ENCODE results near the gene GGCX.

Gene GGCX

DNA sequence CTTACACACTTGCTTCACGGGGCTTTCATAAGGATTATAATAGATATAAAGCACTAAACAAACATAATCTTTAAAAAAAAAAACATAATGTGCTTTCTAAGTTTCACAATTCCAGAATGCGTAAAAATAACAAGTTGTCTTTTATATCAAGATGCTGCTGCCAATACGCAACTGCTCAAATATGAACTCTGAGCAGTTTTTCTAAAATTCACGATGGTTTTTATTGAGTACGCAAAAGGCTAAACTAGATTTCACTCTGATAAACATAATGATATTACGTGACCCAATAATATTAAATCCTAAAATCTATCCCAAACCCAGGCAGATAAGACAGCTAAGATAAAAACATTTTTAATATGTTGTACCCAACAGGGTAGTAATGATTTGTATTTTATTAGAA lies 47.0 kb downstream of the GGCX start:
- H3K36me3 Mint-ChIP-seq (ENCODE audit: low read depth) = no peaks in the 10 kb centered on the region
- no peak overlapping the region for H3K27ac Mint-ChIP-seq
- H3K4me1 Mint-ChIP-seq (ENCODE audit: low read depth) = no peaks in the 10 kb centered on the region
- DNase-seq (ENCODE audit: low spot score) = no peak
- no peak overlapping the region for H3K4me3 Mint-ChIP-seq
- no peaks in the 10 kb centered on the region for H3K27me3 Mint-ChIP-seq (ENCODE audit: low read depth)
- no peaks in the 10 kb centered on the region for H3K9me3 Mint-ChIP-seq

DNA sequence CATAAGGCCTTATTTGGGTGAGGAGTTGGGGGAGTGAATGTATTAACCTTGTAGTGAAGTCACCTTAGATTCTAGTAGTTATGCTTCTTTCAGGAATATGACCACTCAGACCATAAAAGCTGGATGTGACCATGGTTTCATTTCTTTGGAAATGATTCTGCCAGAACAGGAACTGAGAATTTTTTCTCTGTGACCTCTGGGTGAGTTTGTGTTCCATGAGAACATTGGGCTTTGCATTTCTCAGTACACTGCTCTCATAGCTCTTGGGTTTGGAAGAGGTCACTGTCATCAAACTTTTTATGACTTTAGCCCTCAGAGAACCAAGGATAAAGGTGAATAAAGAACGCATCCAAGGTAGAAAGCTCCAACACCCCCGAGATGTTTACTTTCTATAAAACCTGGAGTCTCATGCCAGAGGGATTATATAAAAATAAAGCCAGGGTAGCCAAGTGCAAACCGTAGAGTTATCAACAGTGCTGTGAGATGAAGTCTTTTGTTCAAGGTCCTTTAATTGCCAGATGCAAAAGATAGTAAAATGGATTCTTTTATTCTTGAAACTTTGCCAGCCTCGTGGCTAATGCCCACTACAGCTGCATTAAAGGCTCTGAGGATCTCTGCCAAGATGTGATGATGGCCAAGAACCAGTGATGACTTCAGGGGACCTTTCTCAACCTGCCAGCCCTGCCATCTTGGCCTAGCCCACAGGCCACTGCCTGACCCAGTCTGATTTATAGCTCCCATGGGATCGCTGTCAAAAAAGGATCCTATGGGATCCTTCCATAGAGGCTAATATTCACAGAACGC lies 50.1 kb downstream of the GGCX start:
- no peak overlapping the region for H3K27ac Mint-ChIP-seq
- H3K27me3 Mint-ChIP-seq (ENCODE audit: low read depth) = no peaks in the 10 kb centered on the region
- no peaks in the 10 kb centered on the region for H3K4me1 Mint-ChIP-seq (ENCODE audit: low read depth)
- DNase-seq (ENCODE audit: low spot score) = no peak
- H3K36me3 Mint-ChIP-seq (ENCODE audit: low read depth) = no peaks in the 10 kb centered on the region
- no peaks in the 10 kb centered on the region for H3K9me3 Mint-ChIP-seq
- no peak overlapping the region for H3K4me3 Mint-ChIP-seq

DNA sequence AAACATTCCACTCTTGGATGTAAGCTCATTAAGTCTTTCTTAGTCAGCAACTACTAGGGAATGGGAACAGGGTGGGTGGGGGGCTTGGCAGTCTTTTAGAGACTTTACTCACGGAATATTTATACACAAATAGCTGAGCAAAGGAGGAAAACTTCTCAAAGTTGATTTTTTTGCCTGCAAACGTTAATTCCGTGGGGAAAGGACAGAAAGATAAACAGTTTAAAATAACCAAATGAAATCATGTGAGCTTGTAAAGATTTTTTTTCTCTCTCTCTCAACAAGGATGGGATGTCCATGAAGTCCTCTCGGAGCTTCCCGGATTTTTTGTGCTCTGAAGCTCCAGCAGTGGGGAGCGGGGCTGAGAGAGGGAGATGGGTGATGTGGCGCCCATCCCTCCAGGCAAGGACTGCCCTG lies 54.5 kb downstream of the GGCX start:
- H3K4me3 Mint-ChIP-seq = no peak overlapping the region
- H3K9me3 Mint-ChIP-seq = no peaks in the 10 kb centered on the region
- no peak overlapping the region for H3K27ac Mint-ChIP-seq
- H3K36me3 Mint-ChIP-seq (ENCODE audit: low read depth) = no peaks in the 10 kb centered on the region
- peaks cover 1% of the 10 kb centered on the region for H3K4me1 Mint-ChIP-seq (ENCODE audit: low read depth)
- DNase-seq (ENCODE audit: low spot score) = no peak
- H3K27me3 Mint-ChIP-seq (ENCODE audit: low read depth) = no peaks in the 10 kb centered on the region

DNA sequence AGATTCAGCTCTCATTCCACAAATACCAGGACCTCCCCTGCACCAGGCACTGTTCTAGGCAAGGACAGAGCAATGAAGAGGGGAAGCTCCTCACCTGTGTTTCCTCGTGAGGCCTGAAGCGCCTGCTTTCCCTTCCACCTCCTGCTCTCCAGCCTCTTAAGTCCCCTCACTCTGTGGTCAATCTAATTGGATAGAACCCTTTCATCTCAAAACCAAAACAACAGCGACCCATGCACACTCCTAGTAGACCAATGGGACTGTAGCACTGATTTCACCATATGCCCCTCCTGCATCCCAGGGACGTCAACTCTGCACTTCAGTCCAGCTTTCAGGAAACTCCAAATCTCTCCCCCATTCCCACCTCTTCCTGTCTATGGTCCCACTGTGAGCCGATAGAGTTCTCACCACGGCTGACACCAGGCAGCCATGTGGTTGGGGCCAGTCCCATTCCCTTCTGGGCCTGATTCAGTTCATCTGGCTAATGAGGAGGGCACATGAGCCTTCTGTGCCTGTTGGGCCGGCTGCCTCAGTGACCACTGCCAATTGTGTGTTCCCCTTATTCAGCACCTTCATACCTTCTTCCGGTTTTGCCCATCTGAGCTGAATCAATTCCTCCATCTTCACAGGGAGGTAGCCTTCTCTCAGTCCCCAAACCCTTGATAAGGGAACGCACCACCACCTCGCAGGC lies 55.6 kb downstream of the GGCX start:
- H3K27ac Mint-ChIP-seq = no peak overlapping the region

DNA sequence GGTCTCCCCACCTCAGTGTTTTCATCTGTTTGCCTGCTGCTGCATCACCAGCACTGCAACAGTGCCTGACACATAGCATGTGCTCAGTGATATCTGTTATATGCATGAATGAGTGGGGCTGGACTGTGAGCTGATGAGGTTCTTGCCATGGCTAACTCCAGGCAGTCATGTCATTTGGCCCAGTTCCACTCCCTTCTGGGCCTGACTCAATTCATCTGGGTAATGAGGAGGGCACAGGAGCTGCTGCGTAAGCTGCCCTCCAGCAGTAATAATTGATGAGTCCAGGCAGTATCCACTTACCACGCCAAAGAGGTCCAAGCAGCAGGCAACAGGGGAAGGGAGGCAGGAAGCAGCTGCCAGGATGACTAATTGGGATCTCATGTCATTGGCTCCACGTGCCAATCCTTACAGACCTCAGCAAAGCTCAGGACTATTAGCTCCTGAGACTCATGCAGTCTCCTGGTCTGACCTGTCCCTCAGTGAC lies 56.5 kb downstream of the GGCX start:
- no peaks in the 10 kb centered on the region for H3K36me3 Mint-ChIP-seq (ENCODE audit: low read depth)
- no peaks in the 10 kb centered on the region for H3K27me3 Mint-ChIP-seq (ENCODE audit: low read depth)
- peaks cover 1% of the 10 kb centered on the region for H3K4me1 Mint-ChIP-seq (ENCODE audit: low read depth)
- H3K4me3 Mint-ChIP-seq = no peak overlapping the region
- no peaks in the 10 kb centered on the region for H3K9me3 Mint-ChIP-seq
- DNase-seq (ENCODE audit: low spot score) = no peak
- no peak overlapping the region for H3K27ac Mint-ChIP-seq

More for the DNA sequence above, 55.6 kb downstream of the GGCX start:
- no peak for DNase-seq (ENCODE audit: low spot score)
- no peaks in the 10 kb centered on the region for H3K9me3 Mint-ChIP-seq
- no peak overlapping the region for H3K4me3 Mint-ChIP-seq
- no peaks in the 10 kb centered on the region for H3K36me3 Mint-ChIP-seq (ENCODE audit: low read depth)
- no peaks in the 10 kb centered on the region for H3K27me3 Mint-ChIP-seq (ENCODE audit: low read depth)
- H3K4me1 Mint-ChIP-seq (ENCODE audit: low read depth) = peaks cover 1% of the 10 kb centered on the region

DNA sequence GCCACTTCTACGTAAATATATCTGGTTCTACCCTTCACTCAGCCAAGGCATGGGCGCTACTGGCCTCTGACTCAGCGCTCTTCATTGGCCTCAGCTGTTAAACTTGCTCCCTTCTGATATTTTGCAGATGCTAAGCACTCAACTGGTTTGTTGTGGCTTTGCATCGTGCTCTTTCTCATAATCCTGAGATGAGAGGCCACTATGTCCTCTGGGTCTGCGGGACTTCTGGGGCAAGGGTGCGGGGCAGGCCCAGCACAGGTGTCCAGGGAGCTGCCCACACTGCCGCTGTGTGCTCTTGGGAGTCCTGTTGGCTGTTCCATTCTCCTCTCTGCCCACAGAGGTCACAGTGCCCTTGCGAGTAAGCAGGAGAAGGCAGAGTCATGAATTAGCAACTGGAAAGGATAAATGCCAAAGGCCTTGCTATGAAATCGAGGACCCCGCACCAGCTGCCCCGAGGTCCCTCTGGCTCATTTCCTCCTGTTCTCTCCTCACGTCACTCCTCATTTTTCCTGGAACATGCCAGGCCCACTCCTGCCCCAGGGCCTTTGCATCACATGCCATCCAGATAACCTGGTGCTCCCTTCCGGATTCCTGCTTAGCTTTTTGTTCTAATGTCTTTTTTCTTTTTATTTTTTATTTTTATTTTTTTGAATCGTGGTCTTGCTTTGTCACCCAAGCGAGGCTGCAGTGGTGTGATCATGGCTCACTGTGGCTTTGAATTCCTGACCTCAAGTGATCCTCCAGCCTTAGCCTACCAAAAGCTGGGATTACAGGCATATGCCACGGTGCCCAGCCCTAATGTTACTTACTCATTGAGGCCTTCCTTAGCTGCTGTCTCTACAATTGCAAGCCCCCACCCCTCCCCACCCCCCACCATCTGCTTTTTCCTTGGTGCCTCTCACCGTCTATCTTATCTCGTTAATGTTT lies 57.2 kb downstream of the GGCX start:
- H3K36me3 Mint-ChIP-seq (ENCODE audit: low read depth) = no peaks in the 10 kb centered on the region
- DNase-seq (ENCODE audit: low spot score) = no peak
- no peaks in the 10 kb centered on the region for H3K27me3 Mint-ChIP-seq (ENCODE audit: low read depth)
- H3K4me3 Mint-ChIP-seq = no peak overlapping the region
- H3K9me3 Mint-ChIP-seq = no peaks in the 10 kb centered on the region
- H3K4me1 Mint-ChIP-seq (ENCODE audit: low read depth) = peaks cover 1% of the 10 kb centered on the region
- no peak overlapping the region for H3K27ac Mint-ChIP-seq

DNA sequence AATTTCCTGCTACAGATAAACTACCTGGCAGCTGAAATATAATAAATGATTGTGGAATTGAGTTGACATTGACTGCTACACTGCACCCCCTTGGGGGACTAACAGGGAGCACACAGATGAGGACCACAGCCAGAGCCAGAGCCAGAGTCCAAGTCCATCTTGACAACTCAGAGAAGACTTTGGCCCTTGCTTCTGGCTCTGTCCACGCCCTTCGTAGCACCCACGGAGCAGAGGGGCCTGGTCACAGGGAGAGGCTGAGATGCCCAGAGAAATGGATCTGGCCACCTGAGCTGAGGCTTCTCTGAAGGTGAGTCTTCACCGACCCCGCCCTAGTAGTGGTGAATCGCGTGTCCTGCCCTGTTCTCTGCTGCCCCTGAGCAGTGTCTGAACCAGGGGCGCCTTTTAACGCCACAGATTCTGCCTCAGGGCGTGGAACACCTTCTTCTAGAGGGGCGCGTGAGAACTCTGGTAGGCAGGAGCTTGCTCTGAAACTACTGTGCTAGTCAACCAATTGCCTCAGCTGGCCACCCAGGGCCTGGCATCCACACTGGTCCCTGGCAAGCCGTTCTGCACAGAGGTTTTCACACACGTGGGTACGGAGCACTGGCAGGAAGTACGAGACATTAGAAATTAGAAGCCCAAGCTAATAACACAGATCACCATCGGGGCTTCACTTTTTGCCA lies 58.0 kb downstream of the GGCX start:
- Mint-ChIP-seq H3K27me3 (ENCODE audit: low read depth) (no peaks in the 10 kb centered on the region), H3K27ac (no peak overlapping the region), H3K36me3 (ENCODE audit: low read depth) (no peaks in the 10 kb centered on the region), H3K4me3 (no peak overlapping the region), H3K4me1 (ENCODE audit: low read depth) (peaks cover 1% of the 10 kb centered on the region), H3K9me3 (no peaks in the 10 kb centered on the region)
- DNase-seq (ENCODE audit: low spot score) = no peak

DNA sequence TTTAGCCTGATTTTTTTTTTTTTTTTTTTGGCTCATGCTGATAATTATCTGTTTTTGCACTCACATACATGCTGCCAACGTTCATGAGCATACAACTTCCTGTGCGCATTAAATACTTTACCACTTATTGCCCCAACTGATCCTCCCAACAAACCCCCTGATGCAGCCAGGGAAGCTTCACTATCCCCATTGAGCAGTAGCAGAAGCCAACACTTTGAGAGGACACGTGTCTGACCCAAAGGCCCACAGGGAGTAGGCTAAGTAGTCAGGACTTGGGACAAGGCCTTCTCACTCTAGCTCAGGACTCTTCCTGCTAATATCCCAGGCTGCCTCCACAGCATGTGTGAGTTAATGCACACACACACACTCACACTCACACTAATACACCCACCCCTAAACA lies 58.6 kb downstream of the GGCX start:
- Mint-ChIP-seq H3K27me3 (ENCODE audit: low read depth) (no peaks in the 10 kb centered on the region), H3K36me3 (ENCODE audit: low read depth) (no peaks in the 10 kb centered on the region), H3K4me3 (no peak overlapping the region), H3K9me3 (no peaks in the 10 kb centered on the region), H3K27ac (no peak overlapping the region), H3K4me1 (ENCODE audit: low read depth) (peaks cover 1% of the 10 kb centered on the region)
- DNase-seq (ENCODE audit: low spot score) = no peak

DNA sequence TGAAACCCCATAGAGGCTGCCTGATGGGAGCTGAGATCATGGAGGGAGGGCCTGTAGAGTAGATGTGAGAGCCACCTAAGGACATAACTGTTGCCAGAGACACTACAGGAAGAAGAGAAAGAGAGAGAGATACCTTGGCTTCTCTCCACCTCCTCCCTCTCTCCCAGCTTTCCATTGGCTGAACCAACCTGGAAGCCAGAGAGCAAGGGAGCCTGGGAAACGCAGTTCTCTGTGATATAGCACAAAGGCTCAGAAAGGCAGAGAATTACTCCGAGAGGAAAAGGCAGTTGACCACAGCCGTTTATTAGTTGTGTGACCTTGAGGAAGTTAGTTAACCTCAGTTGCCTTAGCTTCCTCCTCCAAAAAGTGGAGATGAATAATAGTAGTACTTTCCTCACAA lies 60.0 kb downstream of the GGCX start:
- Mint-ChIP-seq H3K9me3 (no peaks in the 10 kb centered on the region), H3K27ac (no peak overlapping the region), H3K4me1 (ENCODE audit: low read depth) (peaks cover 1% of the 10 kb centered on the region), H3K27me3 (ENCODE audit: low read depth) (no peaks in the 10 kb centered on the region), H3K4me3 (no peak overlapping the region), H3K36me3 (ENCODE audit: low read depth) (no peaks in the 10 kb centered on the region)
- DNase-seq (ENCODE audit: low spot score) = no peak

DNA sequence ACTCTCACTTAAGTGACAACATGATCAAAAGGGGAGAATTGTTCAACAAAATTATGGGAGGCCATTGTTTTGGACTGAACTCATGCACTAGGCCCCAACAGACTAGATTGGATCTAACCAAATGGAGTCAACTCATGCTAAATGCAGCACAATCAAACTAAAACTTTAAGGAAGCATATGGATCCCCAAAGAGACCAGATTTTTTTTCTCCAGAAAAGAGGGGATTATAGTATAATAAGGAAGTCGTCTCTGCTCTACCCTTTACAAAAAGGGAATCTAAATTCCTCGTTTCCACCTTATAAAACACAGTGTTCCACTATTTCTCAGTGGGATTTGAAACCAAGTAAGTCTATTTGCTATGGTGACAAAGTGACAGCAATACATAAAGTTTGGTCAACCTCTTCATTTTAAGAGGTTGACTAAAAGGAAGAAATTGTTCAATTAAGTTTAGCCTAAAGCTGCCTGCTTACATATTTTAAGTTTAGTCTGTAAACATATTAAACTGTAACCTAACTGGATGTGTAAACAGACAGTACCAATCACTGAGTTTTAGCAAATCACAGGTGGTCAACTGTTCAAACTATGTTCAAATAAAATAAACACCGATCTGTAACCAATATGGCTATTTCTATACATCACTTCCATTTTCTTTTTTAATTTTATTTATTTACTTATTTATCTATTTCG lies 63.2 kb downstream of the GGCX start:
- no peak for DNase-seq (ENCODE audit: low spot score)
- Mint-ChIP-seq H3K4me3 (no peak overlapping the region), H3K9me3 (no peaks in the 10 kb centered on the region), H3K27me3 (ENCODE audit: low read depth) (no peaks in the 10 kb centered on the region), H3K4me1 (ENCODE audit: low read depth) (peaks cover 1% of the 10 kb centered on the region), H3K27ac (no peak overlapping the region), H3K36me3 (ENCODE audit: low read depth) (no peaks in the 10 kb centered on the region)

DNA sequence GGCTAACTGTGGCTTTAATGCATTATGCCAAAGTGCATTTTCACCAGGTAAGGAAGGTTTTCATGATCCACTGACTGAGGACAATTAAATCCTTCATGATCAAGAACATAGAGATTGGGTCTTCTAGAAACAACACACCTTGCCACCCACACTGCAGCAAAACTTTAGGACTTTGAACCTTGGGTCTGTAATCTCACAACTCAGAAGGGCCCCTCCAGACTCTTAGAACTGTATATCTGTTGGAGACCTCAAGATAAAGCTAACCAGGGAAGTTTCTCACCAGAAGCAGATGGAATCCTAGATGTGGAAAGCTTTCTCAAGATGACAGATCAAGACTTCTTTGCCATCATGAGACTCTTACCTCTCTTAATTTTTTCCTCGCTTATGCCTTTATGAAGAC lies 64.9 kb downstream of the GGCX start:
- Mint-ChIP-seq H3K27ac (no peak overlapping the region), H3K4me3 (no peak overlapping the region), H3K27me3 (ENCODE audit: low read depth) (no peaks in the 10 kb centered on the region), H3K4me1 (ENCODE audit: low read depth) (no peaks in the 10 kb centered on the region), H3K36me3 (ENCODE audit: low read depth) (no peaks in the 10 kb centered on the region), H3K9me3 (no peaks in the 10 kb centered on the region)
- DNase-seq (ENCODE audit: low spot score) = no peak

Measured in T-helper 2 cell treated with Interferon-gamma antibody and Interleukin-4, amounts not matched to agents 5 μg/mL and 100 μg/mL, for 36 hours (primary cell).